GM19035 (cell line): ENCODE data around the gene SERINC1.
"Not testable (repeated sequence)": the region's sequence is repeated elsewhere in the genome, so short reads cannot be mapped to it uniquely, and the experiment has no call there.

Experiments used
- ATAC-seq: cut with Tn5 transposase; IDR thresholded peaks from one replicate; pipeline ENCODE4 v1.9.1; 2021; ENCODE audit not compliant: unreplicated experiment

The SERINC1 gene

DNA sequence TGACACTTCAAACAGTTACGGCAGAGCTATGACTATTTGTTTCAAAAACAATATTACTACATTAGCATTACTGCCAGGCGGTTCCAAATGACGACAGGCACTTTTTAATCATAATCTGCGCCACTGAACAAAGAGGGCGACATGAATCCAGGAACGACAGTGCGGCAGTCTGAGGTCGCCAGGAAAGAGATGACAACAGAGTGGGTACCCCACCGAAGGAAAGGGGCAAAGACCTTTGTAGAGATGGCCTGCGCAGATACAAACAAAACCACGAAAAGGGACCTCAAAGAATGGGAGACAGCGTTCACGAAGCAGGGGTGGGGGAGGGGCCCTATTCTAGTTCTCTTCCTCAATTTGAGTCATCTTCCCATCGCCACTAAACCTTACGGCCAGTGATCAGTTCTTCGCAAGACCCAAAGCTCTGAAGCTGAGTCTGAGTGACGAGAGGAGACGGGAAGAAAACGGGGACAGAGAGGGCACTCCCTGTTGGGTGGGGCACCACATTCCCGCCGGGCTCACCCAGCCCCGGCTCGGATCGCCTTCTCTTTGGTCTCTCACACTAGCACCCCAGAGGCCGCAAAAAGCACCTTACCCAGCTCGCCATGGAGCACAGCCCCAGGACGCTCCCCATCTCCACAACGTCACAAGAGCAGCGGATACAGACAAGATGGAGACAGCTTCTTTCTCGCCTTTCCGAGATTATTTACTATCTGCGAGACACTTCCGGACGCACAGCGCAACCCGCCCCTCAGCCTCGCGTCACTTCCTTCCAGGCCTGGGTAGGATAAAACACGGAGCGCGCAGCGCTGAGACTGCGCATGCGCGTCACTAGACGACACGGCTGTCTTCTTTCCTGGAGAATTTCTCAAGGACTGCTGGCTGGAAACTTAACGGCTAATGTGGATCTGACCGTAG, at the start of gene SERINC1:
TSS of gene SERINC1 (minus strand) at position 701 of the 915 bp plus-strand sequence. CDS start at position 631, 70 bp downstream.
- ATAC-seq: peak; percentile 99

DNA sequence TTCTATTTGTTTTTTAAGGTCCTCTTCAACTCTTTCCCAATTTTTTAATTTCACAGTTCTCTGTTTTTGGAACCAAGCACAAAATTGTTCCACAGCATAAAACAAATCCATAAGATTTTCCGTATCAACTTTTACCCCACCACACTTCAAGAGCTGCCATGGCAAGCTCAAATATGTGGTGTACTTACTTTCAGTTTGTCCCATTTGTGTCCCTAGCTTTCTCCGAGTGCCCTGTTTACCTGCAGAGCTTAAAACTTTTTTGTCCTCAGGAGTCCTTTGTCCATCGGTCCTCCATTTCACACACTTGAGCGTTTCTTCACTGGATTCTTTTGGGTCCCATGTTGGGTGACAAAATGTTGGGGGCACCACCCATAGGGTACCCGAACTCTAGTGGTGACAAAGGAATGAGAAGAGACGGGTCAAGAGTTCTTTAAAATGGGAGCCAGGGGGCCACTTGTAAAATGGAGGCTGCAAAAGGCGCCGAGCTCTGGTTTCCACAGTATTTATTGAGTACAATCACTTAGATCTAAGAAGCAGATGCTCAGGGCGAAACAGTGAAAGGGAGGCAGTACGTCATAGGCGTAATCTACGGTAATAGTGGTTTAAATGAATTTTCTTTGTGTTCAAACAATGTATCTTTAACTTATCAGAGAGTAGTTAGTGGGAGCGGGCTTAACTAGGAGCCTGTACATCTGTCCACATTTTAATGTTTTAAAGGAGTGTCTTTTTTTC, 39.8 kb upstream of the SERINC1 start:
- ATAC-seq: no peak

DNA sequence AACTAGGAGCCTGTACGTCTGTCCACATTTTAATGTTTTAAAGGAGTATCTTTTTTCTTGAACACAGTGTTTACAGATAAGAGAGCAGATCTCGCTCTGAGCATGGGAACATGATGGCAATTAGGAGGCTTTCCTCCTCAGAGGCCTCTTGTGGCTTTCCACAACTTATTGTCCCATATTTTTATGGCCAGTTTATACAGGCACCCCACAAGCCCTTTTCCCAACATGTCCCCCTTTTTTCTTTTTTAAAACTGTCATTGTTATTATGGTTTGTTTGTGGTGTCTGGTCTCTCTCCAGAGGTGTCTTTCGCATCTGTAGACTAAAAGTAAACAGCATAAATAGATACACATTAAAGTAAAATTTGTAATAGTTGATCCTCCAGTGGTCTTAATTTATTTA, 33.6 kb upstream of the SERINC1 start:
- not testable (repeated sequence) for ATAC-seq

DNA sequence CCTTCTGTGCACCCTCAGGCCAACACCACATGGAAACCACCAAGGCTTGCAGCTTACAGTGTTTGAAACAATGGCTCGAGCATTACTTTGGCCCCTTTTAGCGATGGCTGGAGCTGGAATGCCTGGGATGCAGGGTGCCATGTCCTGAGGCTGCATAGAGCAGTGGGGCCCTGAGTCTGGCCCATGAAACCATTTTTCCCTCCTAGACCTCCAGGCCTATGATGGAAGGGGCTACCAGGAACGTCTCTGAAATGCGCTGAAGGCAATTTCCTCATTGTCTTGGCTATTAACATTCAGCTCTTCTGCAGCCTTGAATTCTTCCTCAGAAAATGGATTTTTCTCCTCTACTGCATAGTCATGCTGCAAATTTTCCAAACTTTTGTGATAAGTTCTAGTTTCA, 29.9 kb upstream of the SERINC1 start:
- ATAC-seq: no peak

DNA sequence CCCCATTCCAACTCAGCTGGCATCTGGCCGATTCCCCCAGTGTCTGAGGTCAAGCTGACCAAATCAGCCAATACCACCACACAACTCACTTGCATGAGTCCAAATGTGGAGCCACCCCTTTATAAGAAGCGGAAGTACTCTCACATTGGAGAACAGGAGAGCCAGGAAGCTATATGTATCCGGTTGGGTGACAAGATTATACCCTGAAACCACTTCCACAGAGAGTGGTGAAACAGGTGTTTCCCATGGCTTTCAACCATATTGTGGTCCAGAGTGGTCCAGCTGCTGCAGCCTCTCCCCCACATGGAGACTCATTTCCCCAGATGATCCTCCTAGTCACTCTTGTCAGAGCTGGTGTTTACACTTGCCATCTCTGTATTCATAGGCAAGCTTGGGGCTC, 24.0 kb upstream of the SERINC1 start:
- peak; percentile 47 for ATAC-seq

DNA sequence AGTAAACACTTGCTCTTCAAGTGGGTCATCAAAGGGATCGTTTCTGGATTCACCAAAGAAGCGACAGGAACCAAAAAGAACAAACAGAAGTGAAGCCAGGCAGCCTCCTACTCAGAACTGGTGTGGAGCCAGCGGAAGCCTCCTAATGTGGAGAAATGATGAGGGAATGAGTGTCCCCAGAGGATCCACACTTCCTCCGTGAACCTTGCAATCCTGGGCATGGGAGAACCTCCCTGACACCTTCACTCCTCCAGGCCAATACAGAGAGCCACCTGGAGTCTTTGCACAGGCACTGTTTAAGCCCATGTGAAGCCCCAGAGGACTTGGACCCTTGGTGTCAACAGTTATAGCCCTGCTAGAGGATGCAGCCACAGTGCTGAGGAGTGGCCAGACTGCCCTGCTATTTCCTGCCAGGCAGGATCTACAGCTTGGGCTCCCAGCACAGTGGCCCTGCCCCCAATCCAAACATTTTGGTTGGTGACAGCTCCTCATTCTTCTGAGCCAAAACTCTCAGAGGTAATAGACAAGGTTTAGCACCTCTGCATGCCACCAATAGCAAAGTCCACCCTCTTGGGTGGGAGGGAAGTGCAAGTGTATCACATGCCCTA, 23.2 kb upstream of the SERINC1 start:
- no peak for ATAC-seq

DNA sequence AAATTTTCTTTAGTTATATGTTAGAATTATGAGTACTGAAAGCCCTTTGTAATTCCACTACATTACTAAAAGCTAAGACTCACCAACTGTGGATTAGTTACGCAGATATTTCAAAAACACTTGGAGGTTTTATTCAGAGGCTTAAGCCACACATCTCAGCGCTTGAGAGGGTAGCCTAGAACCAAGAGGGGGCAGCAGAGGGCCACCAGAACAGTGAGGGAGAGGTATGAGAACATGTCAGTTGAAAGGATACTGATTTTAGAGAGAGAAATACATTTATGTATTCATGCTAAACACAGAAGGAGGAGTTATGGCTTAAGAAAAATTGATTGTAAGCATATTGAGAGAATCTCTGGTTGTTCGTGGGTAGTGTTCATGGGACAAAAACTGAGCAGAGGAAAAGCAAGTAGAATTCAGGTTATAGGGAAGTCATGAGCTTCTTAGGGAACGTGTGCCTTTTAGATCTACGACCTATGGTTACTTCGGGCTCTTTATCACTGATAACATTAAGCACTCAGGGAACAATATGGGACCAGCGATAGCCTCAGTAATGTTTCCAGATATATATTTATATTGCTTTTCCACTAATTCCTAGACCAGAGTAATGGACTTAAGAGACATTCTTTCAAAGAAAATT, 20.4 kb upstream of the SERINC1 start:
- ATAC-seq: peak; percentile 98

DNA sequence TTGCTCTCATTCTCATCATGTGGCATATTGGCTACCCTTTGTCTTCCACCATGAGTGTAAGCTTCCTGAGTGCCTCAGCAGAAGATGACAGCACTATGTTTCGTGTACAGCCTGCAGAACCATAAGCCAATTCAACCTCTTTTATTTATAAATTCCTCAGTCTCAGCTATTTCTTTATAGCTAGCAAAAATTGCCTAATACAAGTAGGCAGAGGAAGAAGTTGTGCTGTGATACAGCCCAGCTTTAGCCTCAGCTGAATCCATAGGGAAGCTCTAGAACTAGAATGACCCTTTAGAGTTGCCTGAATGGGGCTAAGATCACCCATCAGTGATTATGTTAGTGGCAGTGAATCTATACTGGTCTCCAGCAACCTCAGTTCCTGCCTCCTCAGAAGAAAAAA, 19.0 kb upstream of the SERINC1 start:
- ATAC-seq: no peak

DNA sequence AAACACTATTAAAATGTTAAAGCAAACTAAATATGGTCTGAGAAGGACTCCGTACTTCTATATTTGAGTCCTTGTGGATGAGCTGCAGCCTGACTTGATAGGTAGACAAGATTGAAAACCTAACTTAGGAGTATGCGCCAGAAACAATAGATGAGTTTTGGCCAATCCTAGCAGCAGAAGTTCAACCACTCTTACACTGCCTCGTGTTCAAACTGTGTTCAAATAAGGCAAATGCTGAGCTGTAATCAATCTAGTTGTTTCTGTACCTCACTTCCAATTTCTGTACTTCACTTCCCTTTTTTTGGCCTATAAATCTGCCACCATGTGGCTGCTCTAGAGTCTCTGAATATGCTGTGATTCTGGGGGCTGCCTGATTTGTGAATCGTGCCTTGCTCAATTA, 13.2 kb upstream of the SERINC1 start:
- ATAC-seq: peak; percentile 71

DNA sequence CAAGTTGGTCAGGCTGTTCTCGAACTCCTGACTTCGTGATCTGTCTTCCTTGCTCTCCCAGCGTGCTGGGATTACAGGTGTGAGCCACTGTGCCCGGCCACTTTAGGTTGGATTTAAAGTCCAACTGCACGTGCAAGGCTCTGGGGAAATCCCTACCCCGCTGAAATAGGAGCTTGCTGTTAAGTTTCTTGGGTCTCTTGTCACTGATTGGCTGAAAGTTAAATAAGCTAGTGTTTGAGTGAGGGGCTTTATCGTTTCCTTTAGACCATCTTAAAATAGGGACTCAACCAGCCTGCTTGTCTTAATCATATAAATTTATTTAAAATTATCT, 11.1 kb upstream of the SERINC1 start:
- no peak for ATAC-seq

DNA sequence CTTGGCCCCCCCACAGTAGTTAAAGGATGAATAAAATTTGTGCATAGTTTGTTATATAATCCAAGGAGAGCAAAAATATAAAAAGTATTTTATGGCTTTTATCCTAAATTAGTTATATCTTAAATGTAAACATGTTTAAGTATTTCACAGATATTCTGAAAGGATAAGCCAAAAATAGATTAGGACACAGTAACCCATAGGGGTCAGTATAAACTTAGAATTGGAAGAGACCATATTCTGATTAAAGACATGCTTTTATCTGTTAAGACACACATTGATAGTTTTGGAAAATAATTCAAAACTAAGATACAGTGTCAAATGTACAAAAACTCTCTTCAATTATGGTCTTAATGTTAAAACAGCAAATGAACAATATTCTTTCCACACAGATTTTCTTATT, 4.5 kb upstream of the SERINC1 start:
- no peak for ATAC-seq

DNA sequence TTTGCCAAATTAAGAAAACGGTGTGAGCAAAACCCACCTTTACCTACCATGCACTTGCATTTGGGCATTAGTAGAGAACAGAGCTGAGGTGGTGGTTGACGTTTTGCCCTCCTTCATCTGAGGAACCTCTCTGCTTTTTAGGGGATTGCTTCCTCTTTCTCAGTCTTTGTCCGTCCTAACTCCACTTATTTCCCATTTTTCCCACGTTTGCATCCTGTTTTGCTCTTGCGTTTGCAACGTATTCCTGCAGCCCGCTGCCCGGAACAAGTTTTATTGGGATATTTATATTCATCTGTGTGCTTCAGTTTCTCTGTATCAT, 374 bp upstream of the SERINC1 start:
- peak; percentile 51 for ATAC-seq

DNA sequence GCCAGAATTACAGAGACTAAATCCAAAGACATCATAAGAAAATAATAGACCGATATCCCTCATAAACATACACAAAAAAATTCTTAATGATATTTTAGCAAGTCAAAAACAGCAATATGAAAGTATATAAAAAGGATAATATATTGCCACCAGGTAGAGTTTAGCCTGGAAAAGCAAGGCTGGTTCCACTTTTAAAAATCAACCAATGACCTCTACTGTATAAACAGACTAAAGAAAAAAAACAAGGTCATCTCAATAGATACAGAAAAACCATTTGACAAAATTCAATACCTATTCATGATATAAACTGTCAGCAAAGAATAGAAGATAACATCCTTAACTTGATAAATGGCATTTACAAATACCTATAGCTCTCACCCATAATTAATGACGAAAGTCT, 9.7 kb downstream of the SERINC1 start:
- no peak for ATAC-seq

DNA sequence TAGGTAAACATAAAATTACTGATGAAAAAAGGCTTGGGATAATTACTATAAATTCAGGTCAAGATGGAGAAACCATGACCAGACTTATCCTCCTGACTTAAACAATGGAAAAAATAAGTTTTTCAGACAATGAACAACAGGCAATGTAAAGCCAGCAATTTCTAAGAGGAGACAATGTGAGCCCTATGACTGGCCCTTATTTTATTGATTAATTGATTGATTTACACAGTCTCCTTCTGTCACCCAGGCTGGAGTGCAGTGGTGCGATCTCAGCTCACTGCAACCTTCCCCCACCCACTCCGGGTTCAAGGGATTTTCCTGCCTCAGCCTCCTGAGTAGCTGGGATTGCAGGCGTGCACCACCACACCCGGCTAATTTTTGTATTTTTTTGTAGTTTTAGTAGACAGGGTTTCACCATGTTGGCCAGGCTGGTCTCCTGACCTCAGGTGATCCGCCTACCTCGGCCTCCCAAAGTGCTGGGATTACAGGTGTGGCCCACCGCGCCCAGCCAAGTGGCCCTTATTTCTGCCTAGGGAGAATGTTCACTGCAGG, 11.7 kb downstream of the SERINC1 start:
- ATAC-seq: not testable (repeated sequence)

DNA sequence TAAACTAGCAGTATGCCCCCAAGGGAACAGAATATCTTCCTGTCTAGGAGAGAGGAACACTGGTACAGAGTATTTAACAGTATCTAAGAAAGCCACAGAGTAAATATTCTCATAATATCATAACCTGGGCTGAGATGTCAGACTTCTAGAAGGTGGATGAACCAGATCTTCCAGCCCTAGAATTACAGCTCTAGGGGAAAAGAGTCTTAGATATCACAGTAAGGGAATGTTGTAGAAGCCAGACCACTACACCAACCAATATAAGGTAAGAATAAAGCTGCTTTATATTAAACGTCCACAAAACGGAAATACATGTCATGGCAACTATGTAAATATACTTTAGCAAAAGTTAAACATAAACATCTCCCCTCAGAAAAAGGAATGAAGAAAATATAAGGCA, 12.4 kb downstream of the SERINC1 start:
- no peak for ATAC-seq

DNA sequence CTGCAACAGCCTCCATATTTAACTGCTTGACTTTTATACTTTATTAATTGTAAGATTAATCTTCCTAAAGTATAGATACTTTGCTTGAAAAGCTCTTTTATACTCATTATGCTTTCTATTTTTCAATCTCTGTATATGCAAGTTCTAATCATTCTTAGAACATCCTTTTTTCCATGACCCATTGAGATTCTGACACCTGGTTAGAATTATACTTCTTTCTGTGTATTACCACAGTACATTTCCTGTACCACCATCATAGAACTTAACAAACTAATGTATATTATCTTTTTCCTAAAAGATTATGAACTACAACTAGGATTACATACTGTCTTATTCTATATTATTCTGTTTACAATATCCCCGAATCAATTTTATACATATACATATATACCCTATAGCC, 13.5 kb downstream of the SERINC1 start:
- ATAC-seq: no peak

DNA sequence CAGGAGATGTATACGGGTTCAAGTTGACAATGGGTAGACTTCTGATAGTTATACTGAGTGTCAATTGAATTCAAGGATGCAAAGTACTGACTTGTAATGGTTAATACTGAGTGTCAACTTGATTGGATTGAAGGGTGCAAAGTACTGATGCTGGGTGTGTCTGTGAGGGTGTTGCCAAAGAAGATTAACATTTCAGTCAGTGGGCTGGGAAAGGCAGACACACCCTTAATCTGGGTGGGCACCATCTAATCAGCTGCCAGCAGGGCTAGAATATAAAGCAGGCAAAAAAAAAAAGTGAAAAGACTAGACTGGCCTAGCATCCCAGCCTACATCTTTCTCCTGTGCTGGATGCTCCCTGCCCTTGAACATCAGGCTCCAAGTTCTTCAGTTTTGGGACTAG, 16.5 kb downstream of the SERINC1 start:
- ATAC-seq: not testable (repeated sequence)

DNA sequence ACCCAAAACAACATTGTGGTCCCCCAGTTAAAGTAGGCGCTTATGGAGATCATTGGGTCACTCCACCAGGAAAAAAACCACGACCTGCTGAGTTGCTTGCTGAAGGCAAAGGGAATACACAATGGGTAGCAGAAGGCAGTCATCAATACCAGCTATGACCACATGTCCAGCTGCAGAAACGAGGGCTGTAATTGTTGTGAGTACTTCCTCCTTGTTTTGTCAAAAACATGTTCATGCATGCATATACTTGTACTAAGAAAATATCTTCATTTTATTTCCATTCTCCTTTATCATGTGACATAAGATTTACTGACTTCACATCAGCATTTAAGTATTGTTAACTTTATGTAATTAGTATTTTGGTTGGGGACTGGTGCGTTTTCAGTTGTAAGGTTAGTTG, 16.9 kb downstream of the SERINC1 start:
- no peak for ATAC-seq

DNA sequence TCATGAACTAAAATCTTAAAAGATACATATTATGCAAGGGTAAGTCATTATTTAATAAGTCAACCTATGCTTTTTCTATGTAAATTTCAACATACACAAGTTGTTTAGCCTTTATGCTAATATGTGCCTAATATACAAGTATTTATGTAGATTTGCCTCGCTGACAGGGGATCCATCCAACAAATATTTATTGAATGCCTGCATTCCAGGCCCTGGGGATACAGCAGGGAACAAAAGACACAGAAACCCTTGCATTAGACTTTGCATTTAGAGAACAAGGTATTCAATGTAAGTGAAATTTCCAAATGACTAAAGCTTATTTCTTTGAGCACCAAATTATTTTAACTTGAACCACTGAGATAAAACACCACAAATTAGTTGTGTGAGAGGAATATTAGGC, 19.1 kb downstream of the SERINC1 start:
- ATAC-seq: no peak

DNA sequence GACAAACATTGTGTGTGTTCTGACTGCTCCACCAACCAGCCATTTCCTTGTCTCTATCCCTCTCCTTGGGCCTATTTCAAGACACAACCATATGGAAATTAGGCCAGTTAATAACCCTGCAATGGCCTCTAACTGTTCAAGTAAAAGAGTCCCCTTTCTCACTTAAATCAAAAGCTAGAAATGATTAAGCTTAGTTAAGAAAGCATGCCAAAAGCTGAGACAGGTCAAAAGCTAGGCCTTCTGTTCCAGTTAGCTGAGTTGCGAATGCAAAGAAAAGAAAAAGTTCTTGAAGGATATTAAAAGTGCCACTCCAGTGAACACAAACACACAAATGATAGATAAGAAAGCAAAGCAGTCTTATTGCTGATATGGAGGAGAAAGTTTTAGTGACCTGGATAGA, 22.5 kb downstream of the SERINC1 start:
- no peak for ATAC-seq

DNA sequence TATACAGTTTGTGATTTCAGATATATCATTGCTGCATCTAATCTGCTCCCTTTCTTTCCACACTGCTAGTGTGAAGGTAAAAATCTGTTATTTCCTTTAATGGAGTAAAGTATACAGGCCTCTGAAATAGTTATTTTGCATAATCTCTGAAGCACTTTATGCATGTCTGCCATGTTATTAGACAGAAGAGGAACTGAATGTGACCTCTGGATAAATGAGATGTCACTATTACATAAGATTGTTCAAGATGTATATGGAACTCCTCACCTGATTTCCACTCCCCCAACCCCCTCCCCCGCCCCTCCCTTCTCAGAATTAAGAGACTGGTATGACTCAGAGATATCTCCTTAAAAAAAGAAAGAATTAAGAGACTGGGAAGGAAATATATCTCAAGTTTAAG, 26.3 kb downstream of the SERINC1 start:
- ATAC-seq: no peak
